ENCODE data around the gene LONRF3. TPM values are rescaled to one million over a fixed set of nuclear protein-coding genes. Genes with fewer than 3 reads are reported as not detected.
"Not testable (repeated sequence)": the region's sequence is repeated elsewhere in the genome, so short reads cannot be mapped to it uniquely, and the experiment has no call there.

The LONRF3 gene
- total RNA-seq, 4 donors from 2014 or later: 1.2 to 4.1 (median 1.8) TPM

- WGBS: 50% methylated on average over 1 of the region's 1 CpG
- Histone ChIP-seq H3K27me3 (no peaks in the 10 kb centered on the region), H3K4me3 (no peak overlapping the region), H3K9me3 (no peaks in the 10 kb centered on the region), H3K4me1 (no peaks in the 10 kb centered on the region), H3K27ac (no peak overlapping the region), H3K36me3 (no peaks in the 10 kb centered on the region)
- no peak for DNase-seq (ENCODE audit: low spot score in 2 of 2)
- TF ChIP-seq, protein P1, sequence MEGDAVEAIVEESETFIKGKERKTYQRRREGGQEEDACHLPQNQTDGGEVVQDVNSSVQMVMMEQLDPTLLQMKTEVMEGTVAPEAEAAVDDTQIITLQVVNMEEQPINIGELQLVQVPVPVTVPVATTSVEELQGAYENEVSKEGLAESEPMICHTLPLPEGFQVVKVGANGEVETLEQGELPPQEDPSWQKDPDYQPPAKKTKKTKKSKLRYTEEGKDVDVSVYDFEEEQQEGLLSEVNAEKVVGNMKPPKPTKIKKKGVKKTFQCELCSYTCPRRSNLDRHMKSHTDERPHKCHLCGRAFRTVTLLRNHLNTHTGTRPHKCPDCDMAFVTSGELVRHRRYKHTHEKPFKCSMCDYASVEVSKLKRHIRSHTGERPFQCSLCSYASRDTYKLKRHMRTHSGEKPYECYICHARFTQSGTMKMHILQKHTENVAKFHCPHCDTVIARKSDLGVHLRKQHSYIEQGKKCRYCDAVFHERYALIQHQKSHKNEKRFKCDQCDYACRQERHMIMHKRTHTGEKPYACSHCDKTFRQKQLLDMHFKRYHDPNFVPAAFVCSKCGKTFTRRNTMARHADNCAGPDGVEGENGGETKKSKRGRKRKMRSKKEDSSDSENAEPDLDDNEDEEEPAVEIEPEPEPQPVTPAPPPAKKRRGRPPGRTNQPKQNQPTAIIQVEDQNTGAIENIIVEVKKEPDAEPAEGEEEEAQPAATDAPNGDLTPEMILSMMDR (IDR thresholded peaks at IDR 0.05): no peak
- TF ChIP-seq POLR2A (IDR thresholded peaks at IDR 0.05) (no peak), POLR2AphosphoS5 (IDR thresholded peaks at IDR 0.05) (no peak), EP300 (IDR thresholded peaks at IDR 0.05) (no peak)
These were observed 54.4 kb downstream of the LONRF3 start for GRCh38 chrX:119028733-119029330.

GRCh38 chrX:119029656-119030055 lies 55.2 kb downstream of the LONRF3 start:
- not testable (repeated sequence) for H3K27ac ChIP-seq; H3K4me1 ChIP-seq; H3K27me3 ChIP-seq; H3K4me3 ChIP-seq; H3K9me3 ChIP-seq; H3K36me3 ChIP-seq; DNase-seq (ENCODE audit: low spot score in 2 of 2)
- WGBS: no CpG with 5 or more reads among the region's 10 CpGs

- Histone ChIP-seq H3K27ac (no peak overlapping the region), H3K4me1 (no peaks in the 10 kb centered on the region), H3K36me3 (no peaks in the 10 kb centered on the region), H3K4me3 (no peak overlapping the region), H3K27me3 (no peaks in the 10 kb centered on the region), H3K9me3 (no peaks in the 10 kb centered on the region)
- no peak for DNase-seq (ENCODE audit: low spot score in 2 of 2)
- TF ChIP-seq, protein P1 (IDR thresholded peaks at IDR 0.05): no peak
- TF ChIP-seq POLR2AphosphoS5 (IDR thresholded peaks at IDR 0.05): no peak
- TF ChIP-seq POLR2A (IDR thresholded peaks at IDR 0.05): no peak
- TF ChIP-seq EP300 (IDR thresholded peaks at IDR 0.05): no peak
These were observed 56.6 kb downstream of the LONRF3 start for GRCh38 chrX:119030990-119031389.

GRCh38 chrX:119036107-119037029 lies 62.0 kb downstream of the LONRF3 start:
- Histone ChIP-seq H3K27ac (no peak overlapping the region), H3K4me3 (no peak overlapping the region), H3K4me1 (peaks cover 11% of the 10 kb centered on the region), H3K36me3 (no peaks in the 10 kb centered on the region), H3K9me3 (no peaks in the 10 kb centered on the region), H3K27me3 (no peaks in the 10 kb centered on the region)
- no peak for DNase-seq (ENCODE audit: low spot score in 2 of 2)
- TF ChIP-seq POLR2A (IDR thresholded peaks at IDR 0.05) (no peak), EP300 (IDR thresholded peaks at IDR 0.05) (no peak), POLR2AphosphoS5 (IDR thresholded peaks at IDR 0.05) (no peak)
- TF ChIP-seq, protein P1 (IDR thresholded peaks at IDR 0.05): no peak
- 81% methylated on average over 4 of the region's 4 CpGs for WGBS

DNA sequence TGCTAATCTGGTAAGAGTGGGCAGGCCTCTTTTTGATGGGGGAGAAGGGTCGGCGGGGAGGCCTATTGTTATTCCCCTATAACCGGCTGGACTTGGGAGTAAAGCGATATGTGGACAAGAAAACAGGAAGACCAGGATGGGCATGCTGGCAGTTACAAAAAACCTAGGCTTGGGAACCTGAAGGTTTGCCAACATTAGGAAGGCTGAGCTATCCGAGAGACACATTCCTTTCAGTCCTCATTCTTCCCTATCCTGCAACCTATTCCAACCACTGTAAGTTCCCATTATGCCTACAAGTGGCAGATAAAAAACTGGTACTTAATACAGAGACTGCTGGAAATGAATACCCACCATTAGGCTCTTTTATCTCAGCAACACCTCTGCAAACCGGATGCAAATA lies 66.0 kb downstream of the LONRF3 start:
- H3K36me3 ChIP-seq: no peaks in the 10 kb centered on the region
- 75% methylated on average over 6 of the region's 6 CpGs for WGBS
- TF ChIP-seq POLR2A (IDR thresholded peaks at IDR 0.05) (no peak), POLR2AphosphoS5 (IDR thresholded peaks at IDR 0.05) (no peak), EP300 (IDR thresholded peaks at IDR 0.05) (no peak)
- TF ChIP-seq, protein P1 (IDR thresholded peaks at IDR 0.05): no peak
- no peak for DNase-seq (ENCODE audit: low spot score in 2 of 2)
- no peaks in the 10 kb centered on the region for H3K9me3 ChIP-seq
- no peak overlapping the region for H3K4me3 ChIP-seq
- no peaks in the 10 kb centered on the region for H3K27me3 ChIP-seq
- no peak overlapping the region for H3K27ac ChIP-seq
- peaks cover 11% of the 10 kb centered on the region for H3K4me1 ChIP-seq
